ENCODE data around the gene DIDO1. TPM values are rescaled to one million over a fixed set of nuclear protein-coding genes. Genes with fewer than 3 reads are reported as not detected.
"Not testable (repeated sequence)": the region's sequence is repeated elsewhere in the genome, so short reads cannot be mapped to it uniquely, and the experiment has no call there.

Gene DIDO1
- total RNA-seq, 1 experiment from 2014 or later, result 108 TPM

- Histone ChIP-seq H3K4me1 (no peaks in the 10 kb centered on the region), H3K4me3 (no peak overlapping the region), H3K36me3 (peaks cover 59% of the 10 kb centered on the region), H3K27me3 (no peaks in the 10 kb centered on the region), H3K9me3 (replicated peaks) (no peaks in the 10 kb centered on the region), H3K27ac (no peak overlapping the region)
- DNase-seq, result no peak
These were observed 74.1 kb downstream of the DIDO1 start for GRCh38 chr20:62852196-62852595.

GRCh38 chr20:62850333-62850974 lies 75.9 kb downstream of the DIDO1 start:
- Histone ChIP-seq H3K4me1 (no peaks in the 10 kb centered on the region), H3K27me3 (no peaks in the 10 kb centered on the region), H3K4me3 (no peak overlapping the region), H3K36me3 (peaks cover 48% of the 10 kb centered on the region), H3K9me3 (replicated peaks) (no peaks in the 10 kb centered on the region), H3K27ac (no peak overlapping the region)
- no peak for DNase-seq

GRCh38 chr20:62849431-62849830 lies 76.9 kb downstream of the DIDO1 start:
- Histone ChIP-seq H3K27ac (no peak overlapping the region), H3K27me3 (no peaks in the 10 kb centered on the region), H3K9me3 (replicated peaks) (no peaks in the 10 kb centered on the region), H3K4me1 (no peaks in the 10 kb centered on the region), H3K36me3 (peaks cover 44% of the 10 kb centered on the region), H3K4me3 (no peak overlapping the region)
- DNase-seq, result no peak

- not testable (repeated sequence) for H3K4me1 ChIP-seq; H3K27me3 ChIP-seq; H3K9me3 ChIP-seq (replicated peaks); DNase-seq; H3K27ac ChIP-seq; H3K4me3 ChIP-seq
- peaks cover 38% of the 10 kb centered on the region for H3K36me3 ChIP-seq
These were observed 77.4 kb downstream of the DIDO1 start for GRCh38 chr20:62848917-62849316.

- no peak for DNase-seq
- H3K9me3 ChIP-seq (replicated peaks), result no peaks in the 10 kb centered on the region
- H3K36me3 ChIP-seq, result peaks cover 19% of the 10 kb centered on the region
- H3K27ac ChIP-seq, result no peak overlapping the region
- no peaks in the 10 kb centered on the region for H3K27me3 ChIP-seq
- H3K4me1 ChIP-seq, result no peaks in the 10 kb centered on the region
- no peak overlapping the region for H3K4me3 ChIP-seq
These were observed 80.0 kb downstream of the DIDO1 start for GRCh38 chr20:62846166-62846890.

GRCh38 chr20:62845416-62846160 lies 80.7 kb downstream of the DIDO1 start:
- Histone ChIP-seq H3K4me1 (no peaks in the 10 kb centered on the region), H3K4me3 (no peak overlapping the region), H3K27ac (no peak overlapping the region), H3K9me3 (replicated peaks) (no peaks in the 10 kb centered on the region), H3K36me3 (peaks cover 17% of the 10 kb centered on the region), H3K27me3 (no peaks in the 10 kb centered on the region)
- DNase-seq, result no peak

GRCh38 chr20:62844182-62844581 lies 82.1 kb downstream of the DIDO1 start:
- Histone ChIP-seq H3K9me3 (replicated peaks) (no peaks in the 10 kb centered on the region), H3K4me3 (no peak overlapping the region), H3K4me1 (no peaks in the 10 kb centered on the region), H3K36me3 (peaks cover 10% of the 10 kb centered on the region), H3K27me3 (no peaks in the 10 kb centered on the region), H3K27ac (no peak overlapping the region)
- DNase-seq, result no peak

- no peaks in the 10 kb centered on the region for H3K4me1 ChIP-seq
- peaks cover 3% of the 10 kb centered on the region; the same call in 1 of the 2 replicates for H3K27me3 ChIP-seq
- H3K9me3 ChIP-seq (replicated peaks), result no peaks in the 10 kb centered on the region
- DNase-seq, result no peak
- no peak overlapping the region for H3K4me3 ChIP-seq
- H3K27ac ChIP-seq, result no peak overlapping the region
- peaks cover 10% of the 10 kb centered on the region for H3K36me3 ChIP-seq
These were observed 82.6 kb downstream of the DIDO1 start for GRCh38 chr20:62843656-62844055.

GRCh38 chr20:62841705-62842212 lies 84.5 kb downstream of the DIDO1 start:
- Histone ChIP-seq H3K27me3 (peaks cover 17% of the 10 kb centered on the region; the same call in 1 of the 2 replicates), H3K9me3 (replicated peaks) (no peaks in the 10 kb centered on the region), H3K4me3 (no peak overlapping the region), H3K4me1 (no peaks in the 10 kb centered on the region), H3K27ac (no peak overlapping the region), H3K36me3 (peaks cover 7% of the 10 kb centered on the region)
- DNase-seq, result no peak

GRCh38 chr20:62840244-62841197 lies 85.8 kb downstream of the DIDO1 start:
- peaks cover 4% of the 10 kb centered on the region; the same call in 1 of the 2 replicates for H3K36me3 ChIP-seq
- H3K27ac ChIP-seq, result no peak overlapping the region

GRCh38 chr20:62839816-62840215 lies 86.5 kb downstream of the DIDO1 start:
- DNase-seq, result no peak
- no peak overlapping the region for H3K27ac ChIP-seq
- no peaks in the 10 kb centered on the region for H3K4me1 ChIP-seq
- peaks cover 36% of the 10 kb centered on the region for H3K27me3 ChIP-seq
- H3K36me3 ChIP-seq, result no peaks in the 10 kb centered on the region
- H3K9me3 ChIP-seq (replicated peaks), result no peaks in the 10 kb centered on the region
- no peak overlapping the region for H3K4me3 ChIP-seq

More at GRCh38 chr20:62840244-62841197, 85.8 kb downstream of the DIDO1 start:
- Histone ChIP-seq H3K9me3 (replicated peaks) (no peaks in the 10 kb centered on the region), H3K4me3 (no peak overlapping the region), H3K4me1 (no peaks in the 10 kb centered on the region), H3K27me3 (peaks cover 29% of the 10 kb centered on the region; the same call in 1 of the 2 replicates)
- DNase-seq, result no peak

GRCh38 chr20:62839261-62839660 lies 87.0 kb downstream of the DIDO1 start:
- H3K9me3 ChIP-seq (replicated peaks), result no peaks in the 10 kb centered on the region
- H3K36me3 ChIP-seq, result no peaks in the 10 kb centered on the region
- H3K4me1 ChIP-seq, result no peaks in the 10 kb centered on the region
- DNase-seq, result no peak
- H3K4me3 ChIP-seq, result no peak overlapping the region
- H3K27ac ChIP-seq, result no peak overlapping the region
- peaks cover 42% of the 10 kb centered on the region for H3K27me3 ChIP-seq

GRCh38 chr20:62838128-62838891 lies 88.0 kb downstream of the DIDO1 start:
- DNase-seq, result peak in 1 of 2 experiments; percentile 38
- Histone ChIP-seq H3K9me3 (replicated peaks) (no peaks in the 10 kb centered on the region), H3K27ac (no peak overlapping the region), H3K36me3 (no peaks in the 10 kb centered on the region), H3K4me3 (no peak overlapping the region), H3K4me1 (no peaks in the 10 kb centered on the region), H3K27me3 (peaks cover 51% of the 10 kb centered on the region)

All from SJCRH30 (cell line).